GM12873 (cell line): Measurements from ENCODE around the gene PSMA5.

Source experiments
- CTCF ChIP-seq: IDR thresholded peaks from 2 replicates; pipeline ENCODE4 v1.5.1; 2012; ENCODE audit warnings: low read depth, mild to moderate bottlenecking, moderate library complexity, low read length, control low read depth; ENCODE audit not compliant: insufficient read depth; ENCODE audit errors: missing control alignments

The PSMA5 gene

GRCh38 chr1:109393617-109394233 is 32.5 kb downstream of the PSMA5 start:
- TF ChIP-seq CTCF: no peak

GRCh38 chr1:109392788-109393616 is 33.2 kb downstream of the PSMA5 start:
- no peak for TF ChIP-seq CTCF

GRCh38 chr1:109392037-109392787 is 34.0 kb downstream of the PSMA5 start:
- no peak for TF ChIP-seq CTCF

- no peak for TF ChIP-seq CTCF
Measured at GRCh38 chr1:109391626-109392025, 34.6 kb downstream of the PSMA5 start.

GRCh38 chr1:109391157-109391556 is 35.1 kb downstream of the PSMA5 start:
- no peak for TF ChIP-seq CTCF

GRCh38 chr1:109389638-109390341 is 36.5 kb downstream of the PSMA5 start:
- no peak for TF ChIP-seq CTCF
